Measurements from ENCODE around the gene PSIP1. TPM values are rescaled to one million over a fixed set of nuclear protein-coding genes. Genes with fewer than 3 reads are reported as not detected.

Gene PSIP1
- total RNA-seq, 2 experiments from 2014 or later = 146 to 151 TPM

DNA sequence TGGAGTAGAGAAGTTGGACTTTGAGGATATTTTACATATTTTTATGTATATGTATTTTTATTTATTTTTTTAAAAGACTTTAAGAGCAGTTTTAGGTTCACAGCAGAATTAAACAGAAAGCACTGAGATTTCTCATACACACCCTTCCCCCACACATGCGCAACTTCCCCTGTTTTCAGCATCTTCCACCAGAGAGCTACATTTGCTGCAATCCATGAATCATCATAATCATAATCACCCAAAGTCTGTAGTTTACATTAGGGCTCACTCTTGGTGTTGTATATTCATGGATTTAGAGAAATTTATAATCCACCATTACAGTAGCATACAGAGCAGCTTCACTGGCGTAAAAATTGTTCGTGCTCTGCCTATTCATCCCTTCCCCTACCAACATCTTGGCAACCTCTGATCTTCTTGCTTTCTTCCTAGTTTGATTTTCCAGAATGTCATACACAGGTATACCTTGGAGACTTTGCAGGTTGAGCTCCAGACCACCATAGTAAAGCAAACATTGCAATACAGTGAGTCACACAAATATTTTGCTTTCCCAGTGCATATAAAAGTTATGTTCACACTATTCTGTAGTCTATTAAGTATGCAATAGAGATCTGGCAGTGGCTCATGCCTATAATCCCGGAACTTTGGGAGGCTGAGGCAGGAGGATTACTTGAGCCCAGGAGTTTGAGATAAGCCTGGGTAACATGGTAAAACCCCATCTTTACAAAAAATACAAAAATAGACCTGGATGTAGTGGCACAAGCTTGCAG is 32.5 kb upstream of the PSIP1 start:
- TF ChIP-seq EZH2phosphoT487 (IDR thresholded peaks at IDR 0.05; ENCODE audit: borderline replicate concordance, low read depth, low read length) = no peak
- TF ChIP-seq, protein P1, sequence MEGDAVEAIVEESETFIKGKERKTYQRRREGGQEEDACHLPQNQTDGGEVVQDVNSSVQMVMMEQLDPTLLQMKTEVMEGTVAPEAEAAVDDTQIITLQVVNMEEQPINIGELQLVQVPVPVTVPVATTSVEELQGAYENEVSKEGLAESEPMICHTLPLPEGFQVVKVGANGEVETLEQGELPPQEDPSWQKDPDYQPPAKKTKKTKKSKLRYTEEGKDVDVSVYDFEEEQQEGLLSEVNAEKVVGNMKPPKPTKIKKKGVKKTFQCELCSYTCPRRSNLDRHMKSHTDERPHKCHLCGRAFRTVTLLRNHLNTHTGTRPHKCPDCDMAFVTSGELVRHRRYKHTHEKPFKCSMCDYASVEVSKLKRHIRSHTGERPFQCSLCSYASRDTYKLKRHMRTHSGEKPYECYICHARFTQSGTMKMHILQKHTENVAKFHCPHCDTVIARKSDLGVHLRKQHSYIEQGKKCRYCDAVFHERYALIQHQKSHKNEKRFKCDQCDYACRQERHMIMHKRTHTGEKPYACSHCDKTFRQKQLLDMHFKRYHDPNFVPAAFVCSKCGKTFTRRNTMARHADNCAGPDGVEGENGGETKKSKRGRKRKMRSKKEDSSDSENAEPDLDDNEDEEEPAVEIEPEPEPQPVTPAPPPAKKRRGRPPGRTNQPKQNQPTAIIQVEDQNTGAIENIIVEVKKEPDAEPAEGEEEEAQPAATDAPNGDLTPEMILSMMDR (conservative IDR thresholded peaks at IDR 0.05; ENCODE audit: low read length) = no peak
- H2AFZ ChIP-seq (ENCODE audit: low read length) = no peak overlapping the region
- POLR2A ChIA-PET = interaction anchor here (0.6 to 2.3 kb wide), 2 partner anchors 10 to 1959 kb away, joined by 3 to 6 read pairs; partner anchors contain the start of gene CCDC171
- H3K9me2 ChIP-seq (ENCODE audit: insufficient read depth, low read length) = no peaks in the 10 kb centered on the region
- H3K4me1 ChIP-seq (ENCODE audit: insufficient read depth, low read length, poor library complexity, severe bottlenecking) = no peaks in the 10 kb centered on the region
- H3K27ac ChIP-seq (ENCODE audit: low read depth, low read length, poor library complexity, severe bottlenecking) = no peak overlapping the region
- DNase-seq (ENCODE audit: low spot score) = no peak
- H3K4me2 ChIP-seq (ENCODE audit: low read length) = no peak overlapping the region
- BruUV-seq (replicated peaks) = no TSS peak
- no peaks in the 10 kb centered on the region for H4K20me1 ChIP-seq (ENCODE audit: insufficient read depth, low read length)
- CTCF ChIA-PET (ENCODE audit: unreplicated experiment) = interaction anchor here (0.5 kb wide), 1 partner anchor 10 kb away, joined by 9 read pairs; the partner anchor contains the start of gene CCDC171
- H3K79me2 ChIP-seq (ENCODE audit: insufficient read depth, low read depth, low read length) = no peaks in the 10 kb centered on the region
- no peaks in the 10 kb centered on the region for H3K36me3 ChIP-seq (ENCODE audit: insufficient read depth, low read length)
- H3K9me3 ChIP-seq (ENCODE audit: low read length) = no peaks in the 10 kb centered on the region
- H3K4me3 ChIP-seq (ENCODE audit: low read depth, low read length, poor library complexity, severe bottlenecking) = no peak overlapping the region
- intact Hi-C loops (cut with micrococcal nuclease; ENCODE audit: unreplicated experiment) = no loop called here

DNA sequence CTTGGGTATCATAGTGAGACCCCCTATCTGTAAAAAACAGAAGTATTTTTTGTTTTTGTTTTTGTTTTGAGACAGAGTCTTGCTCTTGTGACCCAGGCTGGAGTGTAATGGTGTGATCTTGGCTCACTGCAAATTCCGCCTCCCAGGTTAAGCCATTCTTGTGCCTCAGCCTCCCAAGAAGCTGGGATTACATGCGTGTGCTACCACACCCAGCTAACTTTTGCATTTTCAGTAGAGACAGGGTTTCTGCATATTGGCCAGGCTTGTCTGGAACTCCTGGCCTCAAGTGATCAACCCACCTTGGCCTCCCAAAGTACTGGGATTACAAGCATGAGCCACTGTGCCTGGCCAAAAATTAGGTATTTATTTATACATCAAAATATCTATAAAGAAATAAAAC is 31.9 kb upstream of the PSIP1 start:
- BruUV-seq (replicated peaks) = no TSS peak
- DNase-seq (ENCODE audit: low spot score) = no peak
- ChIA-PET POLR2A (interaction anchor here (0.6 to 2.3 kb wide), 3 partner anchors 9 to 1958 kb away, joined by 3 to 6 read pairs (median 3); partner anchors contain the start of gene CCDC171), CTCF (ENCODE audit: unreplicated experiment) (no interaction called here)
- Histone ChIP-seq H4K20me1 (ENCODE audit: insufficient read depth, low read length) (no peaks in the 10 kb centered on the region), H3K4me1 (ENCODE audit: insufficient read depth, low read length, poor library complexity, severe bottlenecking) (no peaks in the 10 kb centered on the region), H3K9me3 (ENCODE audit: low read length) (no peaks in the 10 kb centered on the region), H3K4me3 (ENCODE audit: low read depth, low read length, poor library complexity, severe bottlenecking) (no peak overlapping the region), H2AFZ (ENCODE audit: low read length) (no peak overlapping the region), H3K79me2 (ENCODE audit: insufficient read depth, low read depth, low read length) (no peaks in the 10 kb centered on the region), H3K36me3 (ENCODE audit: insufficient read depth, low read length) (no peaks in the 10 kb centered on the region), H3K9me2 (ENCODE audit: insufficient read depth, low read length) (no peaks in the 10 kb centered on the region), H3K27ac (ENCODE audit: low read depth, low read length, poor library complexity, severe bottlenecking) (no peak overlapping the region), H3K4me2 (ENCODE audit: low read length) (no peak overlapping the region)
- intact Hi-C loops (cut with micrococcal nuclease; ENCODE audit: unreplicated experiment) = no loop called here
- no peak for TF ChIP-seq EZH2phosphoT487 (IDR thresholded peaks at IDR 0.05; ENCODE audit: borderline replicate concordance, low read depth, low read length)
- TF ChIP-seq, protein P1 (conservative IDR thresholded peaks at IDR 0.05; ENCODE audit: low read length) = no peak

DNA sequence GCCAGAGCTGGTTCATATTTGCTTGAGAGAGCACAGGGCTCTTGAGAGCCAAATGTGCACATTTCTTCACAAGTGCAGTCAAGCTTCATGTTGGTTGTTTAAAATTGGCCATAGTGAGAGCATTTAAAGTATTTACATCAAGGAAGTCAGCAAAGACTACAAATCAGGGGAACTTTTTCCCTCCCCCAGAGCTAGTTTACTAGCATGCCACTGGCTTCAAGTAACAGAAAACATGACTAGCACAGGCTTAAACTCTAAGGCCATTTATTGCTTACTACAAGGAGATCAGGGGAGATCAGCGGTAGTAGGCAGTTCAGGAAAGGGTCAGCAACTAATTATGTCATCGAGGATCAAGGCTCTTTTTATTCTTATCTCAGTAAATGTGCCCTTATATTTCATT is 31.1 kb upstream of the PSIP1 start:
- TF ChIP-seq EZH2phosphoT487 (IDR thresholded peaks at IDR 0.05; ENCODE audit: borderline replicate concordance, low read depth, low read length) = no peak
- TF ChIP-seq, protein P1 (conservative IDR thresholded peaks at IDR 0.05; ENCODE audit: low read length) = no peak
- POLR2A ChIA-PET = interaction anchor here (0.8 to 3.1 kb wide), 3 partner anchors 9 to 28 kb away, joined by 3 to 16 read pairs (median 6); partner anchors contain the start of gene CCDC171

More for the DNA sequence above, 31.1 kb upstream of the PSIP1 start:
- Histone ChIP-seq H3K4me2 (ENCODE audit: low read length) (no peak overlapping the region), H3K9me3 (ENCODE audit: low read length) (no peaks in the 10 kb centered on the region), H3K9me2 (ENCODE audit: insufficient read depth, low read length) (no peaks in the 10 kb centered on the region), H3K27ac (ENCODE audit: low read depth, low read length, poor library complexity, severe bottlenecking) (no peak overlapping the region), H3K36me3 (ENCODE audit: insufficient read depth, low read length) (no peaks in the 10 kb centered on the region), H3K4me3 (ENCODE audit: low read depth, low read length, poor library complexity, severe bottlenecking) (no peak overlapping the region), H3K79me2 (ENCODE audit: insufficient read depth, low read depth, low read length) (no peaks in the 10 kb centered on the region), H2AFZ (ENCODE audit: low read length) (no peak overlapping the region), H4K20me1 (ENCODE audit: insufficient read depth, low read length) (no peaks in the 10 kb centered on the region), H3K4me1 (ENCODE audit: insufficient read depth, low read length, poor library complexity, severe bottlenecking) (no peaks in the 10 kb centered on the region)
- DNase-seq (ENCODE audit: low spot score) = no peak
- CTCF ChIA-PET (ENCODE audit: unreplicated experiment) = no interaction called here
- intact Hi-C loops (cut with micrococcal nuclease; ENCODE audit: unreplicated experiment) = no loop called here
- BruUV-seq (replicated peaks) = no TSS peak
